HS-27A (cell line): ENCODE data around the gene SH3RF3.
"Not testable (repeated sequence)": the region's sequence is repeated elsewhere in the genome, so short reads cannot be mapped to it uniquely, and the experiment has no call there.

Source experiments
- DNase-seq: peaks from one replicate; pipeline ENCODE4 v3.0.0-alpha.2; 2012; ENCODE audit warnings: low read depth, missing footprints

Gene SH3RF3

GRCh38 chr2:109159096-109159495, 30.1 kb downstream of the SH3RF3 start:
- no peak for DNase-seq

- no peak for DNase-seq
These were observed 31.9 kb downstream of the SH3RF3 start for GRCh38 chr2:109160714-109161440.

GRCh38 chr2:109162367-109162766, 33.4 kb downstream of the SH3RF3 start:
- DNase-seq, result not testable (repeated sequence)

GRCh38 chr2:109162999-109163398, 34.0 kb downstream of the SH3RF3 start:
- DNase-seq, result no peak

GRCh38 chr2:109164311-109164710, 35.3 kb downstream of the SH3RF3 start:
- DNase-seq, result no peak

- DNase-seq, result no peak
These were observed 35.8 kb downstream of the SH3RF3 start for GRCh38 chr2:109164739-109165221.

GRCh38 chr2:109166811-109167210, 37.8 kb downstream of the SH3RF3 start:
- no peak for DNase-seq

GRCh38 chr2:109168086-109168485, 39.1 kb downstream of the SH3RF3 start:
- DNase-seq, result no peak

- DNase-seq, result no peak
These were observed 39.7 kb downstream of the SH3RF3 start for GRCh38 chr2:109168716-109169115.

- DNase-seq, result no peak
These were observed 41.6 kb downstream of the SH3RF3 start for GRCh38 chr2:109170645-109171044.

- peak; percentile 93 for DNase-seq
These were observed 42.7 kb downstream of the SH3RF3 start for GRCh38 chr2:109171444-109172334.

GRCh38 chr2:109172556-109173105, 43.6 kb downstream of the SH3RF3 start:
- no peak for DNase-seq

GRCh38 chr2:109173311-109174171, 44.5 kb downstream of the SH3RF3 start:
- no peak for DNase-seq

GRCh38 chr2:109174214-109174613, 45.2 kb downstream of the SH3RF3 start:
- DNase-seq, result no peak

GRCh38 chr2:109174626-109175349, 45.8 kb downstream of the SH3RF3 start:
- DNase-seq, result no peak

GRCh38 chr2:109175350-109175678, 46.3 kb downstream of the SH3RF3 start:
- DNase-seq, result no peak

GRCh38 chr2:109176928-109177327, 47.9 kb downstream of the SH3RF3 start:
- DNase-seq, result no peak

GRCh38 chr2:109177635-109178034, 48.6 kb downstream of the SH3RF3 start:
- no peak for DNase-seq

GRCh38 chr2:109178968-109179367, 50.0 kb downstream of the SH3RF3 start:
- DNase-seq, result no peak

- no peak for DNase-seq
These were observed 51.8 kb downstream of the SH3RF3 start for GRCh38 chr2:109180786-109181185.

GRCh38 chr2:109182426-109182825, 53.4 kb downstream of the SH3RF3 start:
- no peak for DNase-seq
